GM21786 (cell line): ENCODE results near the gene LRSAM1.
A peak's percentile ranks its signal among the peaks of the same experiment; 100 is the strongest.

ENCODE experiments used
- ATAC-seq: cut with Tn5 transposase; IDR thresholded peaks from one replicate; pipeline ENCODE4 v1.9.1; 2021; ENCODE audit not compliant: unreplicated experiment

Gene LRSAM1

GRCh38 chr9:127450830-127451607 is at the start of gene LRSAM1, which contains the start of gene RPL12:
LRSAM1 (plus strand) TSS chr9:127451510; CDS start chr9:127454528, 3,018 bp downstream.
RPL12 (minus strand) TSS chr9:127451406; CDS start chr9:127451317, 89 bp downstream.
- ATAC-seq: peak; percentile 62

DNA sequence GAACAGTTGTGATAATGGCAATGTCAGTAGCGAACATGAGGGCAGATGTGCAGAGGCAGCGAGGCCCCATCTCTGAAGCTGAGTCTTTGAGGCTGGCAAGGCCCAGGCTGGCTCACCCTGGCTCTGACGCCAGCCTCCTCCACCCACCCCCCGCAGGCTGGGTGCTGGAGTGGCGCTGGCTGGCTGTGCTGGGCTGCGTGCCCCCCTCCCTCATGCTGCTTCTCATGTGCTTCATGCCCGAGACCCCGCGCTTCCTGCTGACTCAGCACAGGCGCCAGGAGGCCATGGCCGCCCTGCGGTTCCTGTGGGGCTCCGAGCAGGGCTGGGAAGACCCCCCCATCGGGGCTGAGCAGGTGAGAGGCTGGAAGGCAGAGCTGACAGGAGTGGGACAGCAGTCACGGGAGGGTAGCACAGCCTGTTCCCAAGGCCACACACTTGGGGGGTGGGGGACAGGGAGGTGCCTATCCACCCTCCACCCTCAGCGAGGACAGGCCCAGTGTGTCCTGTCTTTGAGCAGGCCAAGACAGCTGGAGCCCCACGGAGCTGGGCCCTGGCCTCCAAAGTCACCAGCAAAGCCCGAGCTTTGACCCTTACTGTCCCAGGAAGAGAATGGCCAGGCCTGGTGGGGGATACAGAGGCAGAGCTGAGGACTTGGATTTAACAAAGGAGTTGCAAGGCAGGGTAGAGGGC is 48.8 kb upstream of the LRSAM1 start:
- no peak for ATAC-seq

DNA sequence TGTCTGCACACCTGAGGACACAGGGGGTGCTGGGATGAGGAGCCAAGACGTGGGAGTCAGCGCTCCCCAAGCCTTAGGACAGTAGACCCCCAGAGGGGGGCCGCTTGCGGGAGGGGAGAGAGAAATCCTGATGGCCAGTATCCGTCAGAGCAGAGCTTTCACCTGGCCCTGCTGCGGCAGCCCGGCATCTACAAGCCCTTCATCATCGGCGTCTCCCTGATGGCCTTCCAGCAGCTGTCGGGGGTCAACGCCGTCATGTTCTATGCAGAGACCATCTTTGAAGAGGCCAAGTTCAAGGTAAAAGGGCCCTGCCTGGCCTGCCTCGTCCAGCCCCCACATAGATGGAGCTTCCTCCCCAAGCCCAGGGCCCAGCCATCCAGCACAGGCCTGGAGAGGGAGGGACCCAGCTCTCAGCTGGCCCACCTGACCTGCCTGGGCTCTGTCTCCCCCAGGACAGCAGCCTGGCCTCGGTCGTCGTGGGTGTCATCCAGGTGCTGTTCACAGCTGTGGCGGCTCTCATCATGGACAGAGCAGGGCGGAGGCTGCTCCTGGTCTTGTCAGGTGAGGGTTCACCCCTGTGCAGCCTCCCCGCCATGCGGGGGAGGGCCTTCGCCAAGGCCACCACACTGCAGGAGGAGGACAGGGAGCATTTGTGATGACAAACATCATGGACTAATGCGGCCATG is 47.7 kb upstream of the LRSAM1 start:
- no peak for ATAC-seq

DNA sequence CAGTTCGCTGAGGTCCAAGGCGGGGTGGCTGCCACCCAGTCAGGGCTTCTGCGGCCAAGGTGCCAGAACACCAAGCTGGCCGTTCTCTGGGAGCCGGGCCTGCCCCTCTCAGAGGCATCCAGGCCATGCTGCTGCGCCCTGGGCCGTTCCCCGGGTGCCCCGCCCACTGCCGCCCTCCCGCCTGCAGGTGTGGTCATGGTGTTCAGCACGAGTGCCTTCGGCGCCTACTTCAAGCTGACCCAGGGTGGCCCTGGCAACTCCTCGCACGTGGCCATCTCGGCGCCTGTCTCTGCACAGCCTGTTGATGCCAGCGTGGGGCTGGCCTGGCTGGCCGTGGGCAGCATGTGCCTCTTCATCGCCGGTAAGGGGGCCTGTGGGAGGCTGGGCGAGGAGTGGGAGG is 46.7 kb upstream of the LRSAM1 start:
- no peak for ATAC-seq

DNA sequence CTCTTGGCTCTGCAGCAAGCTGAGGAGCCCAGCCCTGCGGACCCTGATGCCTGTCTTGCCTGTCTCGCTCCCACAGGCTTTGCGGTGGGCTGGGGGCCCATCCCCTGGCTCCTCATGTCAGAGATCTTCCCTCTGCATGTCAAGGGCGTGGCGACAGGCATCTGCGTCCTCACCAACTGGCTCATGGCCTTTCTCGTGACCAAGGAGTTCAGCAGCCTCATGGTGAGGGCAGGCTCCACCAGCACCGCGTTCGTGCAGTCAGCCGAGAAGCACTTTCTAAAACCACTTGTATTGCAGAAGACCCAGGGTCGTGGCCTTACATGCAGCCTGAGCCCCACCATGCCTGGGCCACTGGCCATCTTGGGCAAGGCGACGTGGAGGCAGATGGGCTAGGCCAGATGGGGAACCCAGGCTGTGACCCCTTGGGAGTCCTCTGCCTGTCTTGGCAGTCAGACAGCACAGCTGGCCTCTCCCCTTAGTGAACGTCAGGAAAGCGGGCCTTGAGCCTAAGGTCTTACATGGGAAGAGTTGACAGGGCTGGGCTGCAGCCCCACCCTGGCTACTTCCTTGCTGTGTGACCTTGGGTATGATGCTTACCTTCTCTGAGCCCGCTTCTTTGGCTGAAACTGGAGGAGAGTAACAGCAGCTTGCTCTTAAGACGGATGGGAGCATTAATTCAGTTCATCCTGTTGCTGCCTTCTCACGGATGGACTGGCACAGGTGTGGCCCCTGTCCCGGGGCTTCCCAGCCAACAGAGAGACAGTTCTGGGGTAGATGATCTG is 45.8 kb upstream of the LRSAM1 start:
- no peak for ATAC-seq

DNA sequence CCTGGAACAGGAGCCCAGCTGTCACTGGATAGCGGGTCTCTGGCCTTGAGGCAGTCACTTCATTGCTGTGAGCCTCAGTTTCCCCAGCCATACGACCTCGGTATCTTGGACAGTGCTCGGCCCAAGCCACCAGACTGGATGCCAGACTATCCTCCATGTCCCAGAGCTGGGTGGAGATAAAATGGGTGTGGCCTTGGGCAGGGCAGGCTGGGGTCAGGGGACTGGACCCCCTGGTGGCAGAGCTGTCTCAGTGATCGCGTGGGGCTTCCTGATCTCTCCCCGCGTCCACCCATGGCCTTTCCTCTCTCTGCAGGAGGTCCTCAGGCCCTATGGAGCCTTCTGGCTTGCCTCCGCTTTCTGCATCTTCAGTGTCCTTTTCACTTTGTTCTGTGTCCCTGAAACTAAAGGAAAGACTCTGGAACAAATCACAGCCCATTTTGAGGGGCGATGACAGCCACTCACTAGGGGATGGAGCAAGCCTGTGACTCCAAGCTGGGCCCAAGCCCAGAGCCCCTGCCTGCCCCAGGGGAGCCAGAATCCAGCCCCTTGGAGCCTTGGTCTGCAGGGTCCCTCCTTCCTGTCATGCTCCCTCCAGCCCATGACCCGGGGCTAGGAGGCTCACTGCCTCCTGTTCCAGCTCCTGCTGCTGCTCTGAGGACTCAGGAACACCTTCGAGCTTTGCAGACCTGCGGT is 44.4 kb upstream of the LRSAM1 start:
- ATAC-seq: no peak

DNA sequence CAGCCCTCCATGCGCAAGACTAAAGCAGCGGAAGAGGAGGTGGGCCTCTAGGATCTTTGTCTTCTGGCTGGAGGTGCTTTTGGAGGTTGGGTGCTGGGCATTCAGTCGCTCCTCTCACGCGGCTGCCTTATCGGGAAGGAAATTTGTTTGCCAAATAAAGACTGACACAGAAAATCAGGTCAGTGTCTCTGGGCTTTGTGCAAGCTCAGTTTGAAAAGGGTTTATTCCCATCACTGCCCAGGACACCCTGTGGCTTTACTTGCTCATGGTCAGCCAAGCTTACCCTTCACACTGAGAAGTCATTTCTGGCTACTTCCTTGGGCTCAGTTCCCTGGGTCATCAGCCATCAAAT is 43.8 kb upstream of the LRSAM1 start:
- no peak for ATAC-seq

DNA sequence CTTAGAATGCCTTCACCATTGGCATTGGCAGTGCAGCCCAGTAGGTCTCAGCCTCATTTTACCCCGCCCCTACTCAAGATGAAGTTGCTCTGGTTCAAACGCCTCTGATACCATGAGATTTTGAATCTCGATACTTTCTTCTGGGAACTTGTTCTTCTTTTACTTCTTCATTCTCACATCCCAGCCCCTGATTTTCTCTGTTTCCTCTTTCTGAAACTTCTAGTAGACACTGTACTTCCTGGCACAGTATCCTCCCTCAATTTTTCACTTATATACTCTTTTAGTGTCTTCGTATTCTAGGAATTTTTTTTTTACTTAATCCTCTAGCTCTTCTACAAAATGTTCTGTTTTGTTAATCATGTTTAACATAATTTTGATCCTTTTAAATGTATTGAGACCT is 40.2 kb upstream of the LRSAM1 start:
- ATAC-seq: no peak

DNA sequence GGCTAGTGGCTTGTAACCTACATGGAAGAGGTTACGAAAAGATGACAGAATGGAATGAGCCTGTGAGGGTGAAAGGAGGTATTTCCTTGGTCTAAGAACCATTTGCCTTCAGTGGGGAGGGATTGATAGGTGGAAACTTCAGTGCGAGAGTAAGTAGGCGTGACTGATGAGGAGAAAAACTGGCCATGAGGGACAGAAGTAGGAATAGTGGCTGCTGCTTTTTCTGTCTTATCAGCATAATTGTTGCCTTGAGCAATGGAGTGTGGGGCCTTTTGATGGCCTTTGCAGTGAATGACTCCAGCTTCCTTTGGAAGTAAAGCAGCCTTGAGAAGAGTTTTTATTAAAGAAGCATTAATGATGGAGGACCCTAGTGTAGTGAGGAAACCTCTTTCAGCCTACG is 36.2 kb upstream of the LRSAM1 start:
- no peak for ATAC-seq

DNA sequence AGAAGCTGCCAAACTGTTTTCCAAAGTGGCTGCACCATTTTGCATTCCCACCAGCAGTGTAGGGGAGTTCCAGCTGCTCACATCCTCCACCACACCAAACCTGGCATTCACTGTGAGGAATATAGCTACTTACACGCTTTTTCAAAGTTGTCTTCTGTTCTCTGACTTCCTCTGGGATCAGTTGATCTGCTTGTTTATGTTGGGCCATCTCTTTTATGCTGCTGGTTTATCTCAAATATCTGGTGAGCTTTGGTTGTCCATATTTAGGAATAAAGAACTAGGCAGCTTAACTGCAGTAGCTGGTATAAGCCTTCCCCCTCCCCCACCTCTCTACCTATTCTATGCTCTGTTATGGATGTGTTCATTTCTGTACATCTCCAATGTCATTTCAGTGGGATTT is 35.7 kb upstream of the LRSAM1 start:
- ATAC-seq: no peak

DNA sequence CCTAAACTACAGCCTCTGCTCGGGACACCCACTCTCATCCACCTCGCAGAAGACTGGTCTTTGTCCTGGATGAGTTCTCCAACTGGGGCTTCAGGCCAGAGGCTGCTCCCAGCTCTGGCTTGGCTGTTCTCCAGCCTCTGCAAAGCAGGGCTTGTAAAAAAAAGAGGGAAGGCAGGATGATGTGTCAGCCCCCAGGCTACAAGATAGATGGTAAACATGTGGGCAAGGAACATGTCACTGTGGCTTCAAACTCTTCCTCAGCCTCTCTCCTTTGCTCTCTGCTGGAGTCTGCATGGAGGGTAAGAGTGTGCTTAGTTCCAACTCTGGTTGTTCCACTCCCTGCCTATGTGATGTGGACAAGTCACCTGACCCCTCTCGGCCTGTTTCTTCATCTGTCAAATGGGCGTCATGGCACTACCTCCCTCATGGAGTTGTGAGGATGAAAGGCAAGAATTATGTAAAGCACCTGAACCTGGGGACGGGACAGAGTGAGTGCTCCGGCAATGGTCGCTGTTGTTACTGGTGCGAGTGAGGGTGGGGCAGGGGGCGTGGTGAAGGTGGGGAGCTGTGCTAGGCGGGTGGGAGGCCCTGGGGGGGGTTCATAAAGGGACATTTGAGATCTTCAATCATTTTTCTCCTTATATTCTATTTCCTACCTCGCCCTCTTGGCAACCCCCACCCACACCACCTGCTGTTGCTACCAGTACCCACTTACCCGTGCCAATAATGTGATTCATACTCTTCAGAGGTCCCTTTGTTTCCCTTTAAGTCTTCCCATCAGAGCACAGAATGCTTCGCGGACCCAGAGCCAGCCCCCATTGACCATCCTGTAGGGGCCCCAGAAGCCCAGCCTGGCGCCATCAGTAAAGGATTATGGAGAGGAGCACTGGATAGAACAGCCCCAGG is 33.9 kb upstream of the LRSAM1 start:
- no peak for ATAC-seq

- no peak for ATAC-seq
These were observed 33.3 kb upstream of the LRSAM1 start for GRCh38 chr9:127418037-127418471.

DNA sequence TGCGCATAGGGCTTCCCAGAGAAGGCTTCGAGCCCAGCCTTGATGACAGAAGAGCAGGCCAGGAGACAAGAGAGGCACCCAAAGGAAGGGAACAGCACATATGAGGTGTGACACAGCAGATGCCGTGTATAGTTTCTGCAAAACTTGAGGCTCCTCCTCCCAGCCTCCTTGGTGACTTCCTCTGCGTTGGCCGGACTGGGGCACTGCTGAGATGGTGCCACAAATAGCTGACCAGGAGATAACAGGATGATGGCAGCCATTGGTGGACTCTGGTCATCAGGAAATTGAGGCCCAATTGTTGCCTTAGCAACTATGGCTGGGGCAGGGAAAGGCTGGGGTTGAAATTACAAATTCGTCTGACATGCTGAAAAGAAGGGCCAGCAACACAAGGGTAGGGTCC is 32.0 kb upstream of the LRSAM1 start:
- no peak for ATAC-seq

- ATAC-seq: no peak
These were observed 30.3 kb upstream of the LRSAM1 start for GRCh38 chr9:127421057-127421456.

DNA sequence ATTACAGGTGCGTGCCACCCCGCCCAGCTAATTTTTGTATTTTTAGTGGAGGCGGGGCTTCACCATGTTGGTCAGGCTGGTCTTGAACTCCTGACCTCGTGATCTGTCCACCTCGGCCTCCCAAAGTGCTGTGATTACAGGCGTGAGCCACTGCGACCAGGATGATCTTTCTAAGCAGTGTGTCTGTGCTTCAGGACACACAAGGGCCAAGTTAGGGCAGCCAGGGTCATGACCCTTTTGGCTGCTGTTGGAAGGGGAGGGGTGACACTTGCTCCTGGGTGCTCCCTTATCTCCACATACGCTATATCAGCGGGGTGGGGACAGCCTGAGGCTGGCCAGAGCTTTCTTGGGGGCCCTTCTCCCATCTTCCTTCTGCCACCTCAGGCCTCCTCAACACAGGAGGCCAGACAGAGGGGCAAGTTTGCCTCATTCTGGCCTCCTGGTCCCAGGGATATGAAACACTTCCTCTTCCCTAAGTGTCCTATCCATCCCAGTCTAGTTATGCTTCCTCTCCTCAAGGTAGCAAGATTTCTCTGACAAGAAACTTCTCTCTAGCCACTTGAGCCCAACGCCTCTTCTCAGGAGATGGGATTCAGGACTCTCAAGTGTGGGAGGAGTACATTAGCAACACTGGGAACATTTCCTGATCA is 29.1 kb upstream of the LRSAM1 start:
- ATAC-seq: no peak

- no peak for ATAC-seq
These were observed 28.5 kb upstream of the LRSAM1 start for GRCh38 chr9:127422787-127423186.

GRCh38 chr9:127423476-127423933 is 27.8 kb upstream of the LRSAM1 start:
- no peak for ATAC-seq

DNA sequence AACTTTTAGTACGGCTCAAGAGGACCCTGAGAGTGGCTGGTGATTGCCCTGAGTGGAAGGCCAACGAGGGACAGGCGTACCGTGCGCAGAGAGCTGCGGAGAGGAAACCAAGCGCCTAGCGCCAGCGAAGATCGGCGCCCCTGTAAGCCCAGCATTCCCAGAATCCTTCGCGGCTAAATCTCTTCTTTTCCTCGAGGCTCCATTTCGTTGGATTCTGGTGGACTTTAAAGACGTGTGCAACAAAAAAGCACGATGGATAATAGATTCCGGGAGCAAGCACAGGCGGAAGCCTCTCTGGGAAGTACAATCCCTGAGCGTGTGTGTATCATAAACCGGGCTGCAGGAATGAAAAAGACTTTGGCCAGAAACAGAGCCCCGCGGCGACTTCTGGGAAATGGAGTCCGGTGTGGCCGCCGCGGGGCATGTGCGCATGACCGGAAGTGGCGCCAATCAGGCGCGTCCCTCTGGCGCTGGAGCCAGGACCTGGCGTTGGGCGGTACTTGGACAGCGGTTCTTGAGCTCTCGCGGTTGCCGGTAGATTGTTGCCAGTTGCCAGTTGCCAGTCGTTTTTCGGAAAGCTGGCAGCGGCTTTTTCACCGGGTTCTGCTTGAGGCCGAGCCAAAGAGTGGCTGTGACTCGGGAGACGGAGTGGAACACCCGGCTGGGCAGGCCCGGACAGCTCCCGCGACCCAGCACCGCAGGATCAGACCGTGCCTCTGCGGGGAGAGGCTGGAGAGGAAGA is 27.2 kb upstream of the LRSAM1 start, which contains the start of gene ZNF79:
TSS of gene ZNF79 (plus strand) at position 449 of the 742 bp plus-strand sequence. CDS start 406 bp downstream, outside the sequence.
- ATAC-seq: peak; percentile 83
